ENCODE results near the gene DNAJC27.
"Not testable (repeated sequence)": the region's sequence is repeated elsewhere in the genome, so short reads cannot be mapped to it uniquely, and the experiment has no call there.

The DNAJC27 gene

DNA sequence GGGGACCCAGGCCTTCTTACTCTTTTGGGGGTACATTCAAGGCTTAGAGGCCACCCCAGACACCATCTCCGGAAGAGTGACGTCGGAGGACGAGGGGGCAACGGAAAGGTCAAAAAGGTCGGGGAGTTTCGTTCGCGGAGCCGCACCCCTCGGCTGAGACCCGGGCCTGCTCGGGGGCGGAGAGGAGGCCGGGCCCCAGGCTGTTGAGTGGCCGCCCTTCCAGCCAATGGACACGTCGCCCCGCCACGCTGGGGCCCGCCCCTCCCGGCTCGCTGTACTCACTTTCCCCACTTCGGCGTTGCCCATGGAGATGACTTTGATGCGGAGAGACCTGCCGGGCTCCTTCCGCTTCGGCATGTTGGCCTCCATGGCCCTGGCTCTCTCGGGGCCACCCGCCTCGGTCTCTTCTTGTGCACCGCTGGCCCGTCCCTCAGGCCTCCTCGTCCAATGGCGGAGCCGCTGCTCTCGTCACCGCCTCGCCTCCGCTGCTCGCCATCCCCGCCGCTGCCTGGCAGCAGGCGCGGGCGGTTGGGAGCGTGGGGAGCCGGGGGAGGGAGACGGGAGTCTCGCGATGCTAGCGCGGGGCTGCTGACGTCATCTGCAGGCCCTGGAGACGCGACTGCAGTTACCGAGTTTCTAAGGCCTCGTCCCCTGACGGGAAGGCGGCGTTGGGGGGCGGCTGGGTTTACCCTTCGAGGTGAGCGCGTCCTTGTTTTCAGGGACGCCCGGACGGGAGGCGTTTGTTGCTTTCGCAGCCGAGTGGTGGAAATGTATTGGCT is at the start of gene DNAJC27:
Gene DNAJC27 (minus strand): TSS at position 420 of the 779 bp plus-strand sequence. CDS start 51 bp downstream, at position 369.
- TF ChIP-seq CTCF (conservative IDR thresholded peaks at IDR 0.05), result no peak
- peak within 1 kb of the TSS; percentile 97 for H3K27ac ChIP-seq

GRCh38 chr2:25018681-25019080 is 46.9 kb upstream of the DNAJC27 start:
- no peak for TF ChIP-seq CTCF (conservative IDR thresholded peaks at IDR 0.05)

GRCh38 chr2:25014631-25015030 is 42.9 kb upstream of the DNAJC27 start:
- no peak overlapping the region for H3K27ac ChIP-seq

More at GRCh38 chr2:25018681-25019080, 46.9 kb upstream of the DNAJC27 start:
- no peak overlapping the region for H3K27ac ChIP-seq

DNA sequence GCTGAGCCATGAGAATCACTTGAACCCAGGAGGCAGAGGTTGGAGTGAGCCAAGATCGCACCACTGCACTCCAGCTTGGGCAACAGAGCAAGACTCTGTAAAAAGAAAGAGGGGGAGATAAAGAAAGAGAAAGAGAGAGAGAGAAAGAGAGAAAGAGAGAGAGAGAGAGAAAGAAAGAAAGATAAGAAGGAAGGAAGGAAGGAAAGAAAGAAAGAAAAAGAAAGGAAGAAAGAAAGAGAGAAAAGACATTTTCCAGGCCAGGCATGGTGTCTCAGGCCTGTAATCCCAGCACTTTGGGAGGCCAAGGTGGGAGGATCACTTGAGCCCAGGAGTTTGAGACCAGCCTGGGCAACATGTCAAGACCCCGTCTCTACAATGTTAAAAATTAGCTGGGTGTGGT is 39.6 kb upstream of the DNAJC27 start:
- H3K27ac ChIP-seq, result not testable (repeated sequence)

More at GRCh38 chr2:25014631-25015030, 42.9 kb upstream of the DNAJC27 start:
- TF ChIP-seq CTCF (conservative IDR thresholded peaks at IDR 0.05), result no peak

GRCh38 chr2:25009954-25010353 is 38.2 kb upstream of the DNAJC27 start:
- no peak overlapping the region for H3K27ac ChIP-seq
- TF ChIP-seq CTCF (conservative IDR thresholded peaks at IDR 0.05), result no peak

DNA sequence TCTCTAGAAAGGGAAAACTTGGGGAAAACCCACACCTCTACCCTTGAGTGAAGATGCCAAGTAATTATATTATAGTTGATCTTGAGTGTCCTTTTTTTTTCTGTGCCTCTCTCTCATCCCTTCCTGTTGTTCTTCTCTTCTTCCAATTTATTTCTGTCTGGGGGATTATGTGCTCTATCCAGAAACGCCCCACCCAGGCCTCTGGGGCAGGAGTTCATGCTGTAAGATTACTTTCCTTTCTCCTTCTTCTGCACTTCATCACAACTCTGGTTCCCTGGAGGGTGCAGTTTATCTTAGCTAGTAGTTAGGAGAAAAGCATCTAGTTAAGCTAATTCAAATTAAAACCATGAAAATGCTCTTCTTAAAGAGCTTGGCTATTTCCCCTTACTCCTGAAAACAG is 30.3 kb upstream of the DNAJC27 start:
- no peak overlapping the region for H3K27ac ChIP-seq
- TF ChIP-seq CTCF (conservative IDR thresholded peaks at IDR 0.05), result no peak

GRCh38 chr2:25001325-25001637 is 29.5 kb upstream of the DNAJC27 start:
- no peak overlapping the region for H3K27ac ChIP-seq
- TF ChIP-seq CTCF (conservative IDR thresholded peaks at IDR 0.05), result no peak

All from VCaP (cell line).